Measurements from ENCODE around the gene ARHGAP28.

- no peak for TF ChIP-seq POLR2A (IDR thresholded peaks at IDR 0.05; ENCODE audit: low read depth, low read length)
- TF ChIP-seq SPI1 (IDR thresholded peaks at IDR 0.05; ENCODE audit: low read depth, low read length), result no peak
- no peak for TF ChIP-seq POLR2AphosphoS5 (IDR thresholded peaks at IDR 0.05; ENCODE audit: low read depth, low read length)
- no peak for TF ChIP-seq TAF1 (IDR thresholded peaks at IDR 0.05; ENCODE audit: low read depth, low read length)
- no peak for TF ChIP-seq POU2F2 (IDR thresholded peaks at IDR 0.05; ENCODE audit: low read depth, low read length)
Measured at GRCh38 chr18:6871566-6871965, 142.1 kb downstream of the ARHGAP28 start.

Data from GM12891 (cell line).